Vagina (tissue), 2 donors: ENCODE data around the gene RIPK3. TPM values are rescaled to one million over a fixed set of nuclear protein-coding genes. Genes with fewer than 3 reads are reported as not detected.

Experiments used
- DNase-seq, 2 donors: peaks; one replicate each; pipeline ENCODE4 v3.0.0-alpha.2; 2017; ENCODE audit errors: extremely low spot score in 2 of 2
- H3K27ac ChIP-seq: fragments of 200-600 bp; sonication (generic); one replicate; pipeline ENCODE4 v1.5.1; 2019
- H3K27me3 ChIP-seq: fragments of 200-600 bp; sonication (generic); one replicate; pipeline ENCODE4 v1.5.1; 2019
- H3K36me3 ChIP-seq, 2 donors: fragments of 200-600 bp; sonication (generic); one replicate each; pipeline ENCODE4 v1.5.1; 2017 to 2019
- H3K4me1 ChIP-seq: fragments of 200-600 bp; sonication (generic); one replicate; pipeline ENCODE4 v1.5.1; 2019
- H3K4me3 ChIP-seq, 2 donors: fragments of 200-600 bp; sonication (generic); 1 replicate in 1 of 2; 2 replicates in 1 of 2; pipeline ENCODE4 v1.5.1; 2016 to 2019
- H3K9me3 ChIP-seq: fragments of 200-600 bp; sonication (generic); one replicate; pipeline ENCODE4 v1.5.1; 2019
- POLR2A ChIP-seq, 2 donors: fragments of 450-650 bp; IDR thresholded peaks; one replicate each; pipeline ENCODE4 v1.6.1; 2017; ENCODE audit warnings: antibody characterized with exemption in 2 of 2, mild to moderate bottlenecking in 2 of 2, moderate library complexity in 2 of 2
- POLR2AphosphoS5 ChIP-seq, 2 donors: sonication (generic); formaldehyde crosslinking; IDR thresholded peaks; one replicate each; pipeline ENCODE4 v1.9.0; 2017; ENCODE audit warnings: antibody characterized with exemption in 2 of 2, mild to moderate bottlenecking in 2 of 2, low read depth in 1 of 2; ENCODE audit not compliant: insufficient read depth in 1 of 2
- intact Hi-C: fragments of 100-400 bp; cut with DNase I; formaldehyde crosslinking; loops from one replicate; pipeline ENCODE4 v1.15.1; 2023
- total RNA-seq: library from RNA; depleted of rRNA; stranded (reverse); fragments of >200 nt; gene quantifications from one replicate; pipeline ENCODE4 v1.2.3, GENCODE V29; 2016
- TF ChIP-seq, protein P1 (sequence below), 3 experiments: fragments of 450-650 bp in 2 of 3; fragments of 200-600 bp in 1 of 3; sonication (generic) in 1 of 3; IDR thresholded peaks; one replicate each; pipeline ENCODE4 v1.5.1; 2017 to 2019; ENCODE audit warnings: antibody characterized with exemption in 3 of 3, mild to moderate bottlenecking in 2 of 3, moderate library complexity in 2 of 3

Gene RIPK3
- total RNA-seq, 1 donor from 2014 or later = 10.1 TPM

- no peaks in the 10 kb centered on the region for H3K9me3 ChIP-seq
- intact Hi-C loops = no loop called here
- TF ChIP-seq POLR2A (IDR thresholded peaks at IDR 0.05) (no peak), POLR2AphosphoS5 (IDR thresholded peaks at IDR 0.05; ENCODE audit: insufficient read depth in 1 of 2, low read depth in 1 of 2) (no peak)
- TF ChIP-seq, protein P1, sequence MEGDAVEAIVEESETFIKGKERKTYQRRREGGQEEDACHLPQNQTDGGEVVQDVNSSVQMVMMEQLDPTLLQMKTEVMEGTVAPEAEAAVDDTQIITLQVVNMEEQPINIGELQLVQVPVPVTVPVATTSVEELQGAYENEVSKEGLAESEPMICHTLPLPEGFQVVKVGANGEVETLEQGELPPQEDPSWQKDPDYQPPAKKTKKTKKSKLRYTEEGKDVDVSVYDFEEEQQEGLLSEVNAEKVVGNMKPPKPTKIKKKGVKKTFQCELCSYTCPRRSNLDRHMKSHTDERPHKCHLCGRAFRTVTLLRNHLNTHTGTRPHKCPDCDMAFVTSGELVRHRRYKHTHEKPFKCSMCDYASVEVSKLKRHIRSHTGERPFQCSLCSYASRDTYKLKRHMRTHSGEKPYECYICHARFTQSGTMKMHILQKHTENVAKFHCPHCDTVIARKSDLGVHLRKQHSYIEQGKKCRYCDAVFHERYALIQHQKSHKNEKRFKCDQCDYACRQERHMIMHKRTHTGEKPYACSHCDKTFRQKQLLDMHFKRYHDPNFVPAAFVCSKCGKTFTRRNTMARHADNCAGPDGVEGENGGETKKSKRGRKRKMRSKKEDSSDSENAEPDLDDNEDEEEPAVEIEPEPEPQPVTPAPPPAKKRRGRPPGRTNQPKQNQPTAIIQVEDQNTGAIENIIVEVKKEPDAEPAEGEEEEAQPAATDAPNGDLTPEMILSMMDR (IDR thresholded peaks at IDR 0.05) = no peak
- no peak overlapping the region for H3K4me3 ChIP-seq
- no peak for DNase-seq
- peaks cover 0 to 14% of the 10 kb centered on the region in 2 donors for H3K36me3 ChIP-seq
- peaks cover 23% of the 10 kb centered on the region for H3K4me1 ChIP-seq
- H3K27me3 ChIP-seq = no peaks in the 10 kb centered on the region
- no peak overlapping the region for H3K27ac ChIP-seq
Observed at GRCh38 chr14:24378981-24379906, 39.5 kb upstream of the RIPK3 start.

- peaks cover 23% of the 10 kb centered on the region for H3K4me1 ChIP-seq
Observed at GRCh38 chr14:24378327-24378726, 38.5 kb upstream of the RIPK3 start.

DNA sequence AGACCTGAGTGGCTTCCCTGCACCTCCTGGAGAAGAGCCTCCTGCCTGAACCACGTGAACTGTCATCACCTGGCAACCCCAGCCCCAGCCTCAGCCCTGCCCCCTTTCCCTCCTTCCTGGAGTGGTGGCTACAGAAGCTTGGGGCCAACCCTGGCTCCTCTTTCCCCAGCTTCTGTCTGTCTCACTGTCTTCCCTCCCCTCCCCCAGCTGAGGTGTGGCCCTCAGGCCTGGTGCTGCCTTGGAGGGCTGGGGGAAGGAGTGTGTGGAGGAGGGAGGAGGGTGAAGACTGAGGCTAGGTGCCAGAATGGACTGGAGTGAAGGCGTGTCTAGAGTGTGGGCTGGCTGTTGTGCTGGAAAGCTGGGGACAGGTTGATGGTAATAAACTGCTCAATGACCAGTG lies 37.9 kb upstream of the RIPK3 start:
- no peaks in the 10 kb centered on the region for H3K9me3 ChIP-seq
- TF ChIP-seq, protein P1 (IDR thresholded peaks at IDR 0.05) = no peak
- no peak for TF ChIP-seq POLR2A (IDR thresholded peaks at IDR 0.05)
- peaks cover 23% of the 10 kb centered on the region for H3K4me1 ChIP-seq
- peaks cover 0 to 21% of the 10 kb centered on the region in 2 donors for H3K36me3 ChIP-seq
- no peak overlapping the region for H3K27ac ChIP-seq
- no peak for DNase-seq
- H3K4me3 ChIP-seq = no peak overlapping the region
- intact Hi-C loops = no loop called here
- H3K27me3 ChIP-seq = no peaks in the 10 kb centered on the region

More at GRCh38 chr14:24378327-24378726, 38.5 kb upstream of the RIPK3 start:
- no peak overlapping the region for H3K4me3 ChIP-seq
- TF ChIP-seq POLR2A (IDR thresholded peaks at IDR 0.05) (no peak), POLR2AphosphoS5 (IDR thresholded peaks at IDR 0.05; ENCODE audit: insufficient read depth in 1 of 2, low read depth in 1 of 2) (no peak)
- TF ChIP-seq, protein P1 (IDR thresholded peaks at IDR 0.05) = no peak
- intact Hi-C loops = no loop called here
- H3K9me3 ChIP-seq = no peaks in the 10 kb centered on the region
- H3K27me3 ChIP-seq = no peaks in the 10 kb centered on the region
- no peak overlapping the region for H3K27ac ChIP-seq
- no peak for DNase-seq
- peaks cover 0 to 18% of the 10 kb centered on the region in 2 donors for H3K36me3 ChIP-seq

- Histone ChIP-seq H3K27ac (no peak overlapping the region), H3K9me3 (no peaks in the 10 kb centered on the region), H3K4me1 (peaks cover 20% of the 10 kb centered on the region), H3K36me3 (peaks cover 0 to 21% of the 10 kb centered on the region in 2 donors), H3K4me3 (no peak overlapping the region), H3K27me3 (no peaks in the 10 kb centered on the region)
- no peak for DNase-seq
- intact Hi-C loops = no loop called here
- TF ChIP-seq POLR2A (IDR thresholded peaks at IDR 0.05) (no peak), POLR2AphosphoS5 (IDR thresholded peaks at IDR 0.05; ENCODE audit: insufficient read depth in 1 of 2, low read depth in 1 of 2) (no peak)
- TF ChIP-seq, protein P1 (IDR thresholded peaks at IDR 0.05) = no peak
Observed at GRCh38 chr14:24377126-24377525, 37.3 kb upstream of the RIPK3 start.
